Endodermal cell (in vitro differentiated cells): ENCODE measurements around the gene FLG. TPM values are rescaled to one million over a fixed set of nuclear protein-coding genes. Genes with fewer than 3 reads are reported as not detected.
"Not testable (repeated sequence)": the region's sequence is repeated elsewhere in the genome, so short reads cannot be mapped to it uniquely, and the experiment has no call there.

Source experiments
- DNase-seq: peaks from one replicate; pipeline ENCODE4 v3.0.0-alpha.2; 2017
- H3K27ac ChIP-seq: 2 replicates; pipeline ENCODE4 v1.5.1; 2013; ENCODE audit warnings: mild to moderate bottlenecking, low read depth, low read length, moderate library complexity
- H3K27me3 ChIP-seq: 2 replicates; pipeline ENCODE4 v1.6.1; 2013; ENCODE audit warnings: mild to moderate bottlenecking, low read length, moderate library complexity; ENCODE audit not compliant: insufficient read depth, control insufficient read depth, poor library complexity, severe bottlenecking
- H3K36me3 ChIP-seq: 2 replicates; pipeline ENCODE4 v1.7.0; 2013; ENCODE audit warnings: mild to moderate bottlenecking, low read length, moderate library complexity; ENCODE audit not compliant: control insufficient read depth, insufficient read depth
- H3K4me1 ChIP-seq: one replicate; pipeline ENCODE4 v1.7.0; 2013; ENCODE audit warnings: low read length; ENCODE audit not compliant: control insufficient read depth, insufficient read depth
- H3K4me3 ChIP-seq: 2 replicates; pipeline ENCODE4 v1.5.1; 2013; ENCODE audit warnings: mild to moderate bottlenecking, low read length, moderate library complexity
- H3K9ac ChIP-seq: 2 replicates; pipeline ENCODE4 v1.6.1; 2013; ENCODE audit warnings: mild to moderate bottlenecking, low read length, moderate library complexity; ENCODE audit not compliant: poor library complexity, severe bottlenecking; ENCODE audit errors: extremely low read depth
- H3K9me3 ChIP-seq: 2 replicates; pipeline ENCODE4 v1.6.1; 2013; ENCODE audit warnings: mild to moderate bottlenecking, low read length, moderate library complexity; ENCODE audit not compliant: control insufficient read depth
- H3K27ac Mint-ChIP-seq: 2 replicates; pipeline ENCODE4 v1.8.0; 2020; ENCODE audit warnings: mixed read lengths
- H3K27me3 Mint-ChIP-seq: 2 replicates; pipeline ENCODE4 v1.8.0; 2021; ENCODE audit warnings: mild to moderate bottlenecking, mixed read lengths; ENCODE audit not compliant: insufficient read depth
- H3K36me3 Mint-ChIP-seq: 2 replicates; pipeline ENCODE4 v1.8.0; 2020; ENCODE audit warnings: low read depth, mixed read lengths
- H3K4me1 Mint-ChIP-seq: 2 replicates; pipeline ENCODE4 v1.8.0; 2020; ENCODE audit warnings: mixed read lengths
- H3K4me3 Mint-ChIP-seq: 2 replicates; pipeline ENCODE4 v1.8.0; 2020; ENCODE audit warnings: mild to moderate bottlenecking, moderate library complexity, mixed read lengths
- H3K9me3 Mint-ChIP-seq: 2 replicates; pipeline ENCODE4 v1.8.0; 2020; ENCODE audit warnings: mild to moderate bottlenecking, mixed read lengths
- WGBS, 2 experiments: methylation state at CpG; one replicate each; pipeline versions ENCODE4 v1.1.5 to v1.1.7; 2013; ENCODE audit warnings: missing lambda C conversion rate in 2 of 2, mixed read lengths in 1 of 2; ENCODE audit not compliant: insufficient coverage in 1 of 2, insufficient read length in 1 of 2; 5-methylcytosine and 5-hydroxymethylcytosine counted together
- total RNA-seq, 2 donors: library from RNA; stranded (reverse); fragmentation: NEBNext Ultra II Directional in 1 of 2; extraction: Animal tissue kit (Norgen Biotek cat#: 25700) in 1 of 2; gene quantifications; 2 replicates in 1 of 2; 3 replicates in 1 of 2; pipeline ENCODE4 v1.2.1, GENCODE V29; 2021
- TF ChIP-seq, protein P1 (sequence below): fragments of 200-600 bp; sonication (generic); conservative IDR thresholded peaks from 2 replicates; pipeline ENCODE4 v1.5.0; 2021; ENCODE audit warnings: antibody characterized with exemption, mild to moderate bottlenecking

The FLG gene
- total RNA-seq, 2 donors from 2014 or later: not detected

DNA sequence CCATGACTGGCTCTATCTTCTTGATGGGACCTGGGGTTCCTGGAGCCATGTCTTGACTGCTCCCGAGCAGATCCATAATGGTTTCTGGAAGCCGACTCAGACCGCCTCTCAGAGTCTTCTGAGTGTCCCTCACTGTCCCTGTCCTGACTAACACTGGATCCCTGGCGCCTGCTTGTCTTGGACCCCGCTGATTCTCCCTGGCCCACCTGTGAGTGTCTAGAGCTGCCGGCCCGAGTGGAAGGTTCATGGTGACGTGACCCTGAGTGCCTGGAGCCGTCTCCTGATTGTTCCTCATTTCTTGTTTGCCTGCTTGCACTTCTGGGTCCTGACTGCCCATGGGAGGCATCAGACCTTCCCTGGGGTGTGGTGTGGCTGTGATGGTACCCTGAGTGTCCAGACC lies 15.1 kb downstream of the FLG start:
- Mint-ChIP-seq H3K27me3 (no peaks in the 10 kb centered on the region), H3K9me3 (peaks cover 92% of the 10 kb centered on the region), H3K27ac (no peak overlapping the region), H3K4me1 (no peaks in the 10 kb centered on the region), H3K36me3 (peaks cover 5% of the 10 kb centered on the region), H3K4me3 (no peak overlapping the region)
- Histone ChIP-seq H3K36me3 (no peaks in the 10 kb centered on the region), H3K4me3 (no peak overlapping the region), H3K27me3 (no peaks in the 10 kb centered on the region), H3K4me1 (no peaks in the 10 kb centered on the region), H3K9me3 (peaks cover 20% of the 10 kb centered on the region), H3K27ac (no peak overlapping the region), H3K9ac (no peak overlapping the region)
- WGBS, 2 experiments: 80 to 95% methylated on average over 3 to 9 of the region's 9 CpGs
- no peak for DNase-seq
- TF ChIP-seq, protein P1, sequence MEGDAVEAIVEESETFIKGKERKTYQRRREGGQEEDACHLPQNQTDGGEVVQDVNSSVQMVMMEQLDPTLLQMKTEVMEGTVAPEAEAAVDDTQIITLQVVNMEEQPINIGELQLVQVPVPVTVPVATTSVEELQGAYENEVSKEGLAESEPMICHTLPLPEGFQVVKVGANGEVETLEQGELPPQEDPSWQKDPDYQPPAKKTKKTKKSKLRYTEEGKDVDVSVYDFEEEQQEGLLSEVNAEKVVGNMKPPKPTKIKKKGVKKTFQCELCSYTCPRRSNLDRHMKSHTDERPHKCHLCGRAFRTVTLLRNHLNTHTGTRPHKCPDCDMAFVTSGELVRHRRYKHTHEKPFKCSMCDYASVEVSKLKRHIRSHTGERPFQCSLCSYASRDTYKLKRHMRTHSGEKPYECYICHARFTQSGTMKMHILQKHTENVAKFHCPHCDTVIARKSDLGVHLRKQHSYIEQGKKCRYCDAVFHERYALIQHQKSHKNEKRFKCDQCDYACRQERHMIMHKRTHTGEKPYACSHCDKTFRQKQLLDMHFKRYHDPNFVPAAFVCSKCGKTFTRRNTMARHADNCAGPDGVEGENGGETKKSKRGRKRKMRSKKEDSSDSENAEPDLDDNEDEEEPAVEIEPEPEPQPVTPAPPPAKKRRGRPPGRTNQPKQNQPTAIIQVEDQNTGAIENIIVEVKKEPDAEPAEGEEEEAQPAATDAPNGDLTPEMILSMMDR: no peak

DNA sequence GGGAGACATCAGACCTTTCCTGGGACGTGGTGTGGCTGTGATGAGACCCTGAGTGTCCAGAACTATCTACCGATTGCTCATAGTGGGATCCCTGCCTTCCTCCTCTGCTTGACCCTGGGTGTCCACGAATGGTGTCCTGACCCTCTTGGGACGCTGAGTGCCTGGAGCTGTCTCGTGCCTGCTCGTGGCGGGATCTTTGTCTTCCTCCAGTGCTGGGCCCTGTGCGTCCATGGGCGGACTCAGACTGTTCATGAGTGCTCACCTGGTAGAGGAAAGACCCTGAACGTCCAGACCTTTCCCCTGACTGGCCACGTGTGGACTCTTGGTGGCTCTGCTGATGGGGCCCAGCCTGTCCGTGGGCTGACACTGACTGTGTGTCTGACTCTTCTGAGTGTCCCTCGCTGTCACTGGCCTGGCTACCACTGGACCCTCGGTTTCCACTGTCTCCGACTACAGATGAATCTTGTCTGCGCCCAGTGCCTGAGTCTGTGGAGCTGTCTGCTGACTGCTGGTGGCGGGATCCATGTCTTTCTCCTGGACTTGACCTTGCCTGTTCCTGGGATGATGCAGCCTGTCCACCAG lies 15.6 kb downstream of the FLG start:
- not testable (repeated sequence) for H3K36me3 Mint-ChIP-seq, H3K27me3 ChIP-seq, H3K4me1 ChIP-seq, H3K27ac Mint-ChIP-seq, H3K27me3 Mint-ChIP-seq, H3K4me3 ChIP-seq, H3K4me3 Mint-ChIP-seq, H3K4me1 Mint-ChIP-seq, H3K9ac ChIP-seq, H3K36me3 ChIP-seq, DNase-seq, H3K27ac ChIP-seq
- WGBS, 2 experiments: 81 to 82% methylated on average over 17 of the region's 17 CpGs
- peaks cover 17% of the 10 kb centered on the region for H3K9me3 ChIP-seq
- peaks cover 94% of the 10 kb centered on the region for H3K9me3 Mint-ChIP-seq

DNA sequence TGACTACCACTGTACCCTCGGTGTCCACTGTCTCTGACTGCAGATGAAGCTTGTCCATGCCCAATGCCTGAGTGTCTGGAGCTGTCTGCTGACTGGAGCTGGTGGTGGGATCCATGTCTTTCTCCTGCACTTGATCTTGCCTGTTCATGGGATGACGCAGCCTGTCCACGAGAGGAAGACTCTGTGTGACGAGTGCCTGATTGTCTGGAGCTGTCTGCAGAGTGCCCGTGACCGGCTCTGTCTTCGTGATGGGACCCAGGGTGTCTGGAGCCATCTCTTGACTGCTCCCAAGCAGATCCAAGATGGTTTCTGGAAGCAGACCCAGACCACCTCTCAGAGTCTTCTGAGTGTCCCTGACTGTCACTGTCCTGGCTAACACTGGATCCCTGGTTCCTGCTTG lies 16.3 kb downstream of the FLG start:
- not testable (repeated sequence) for H3K36me3 Mint-ChIP-seq, H3K36me3 ChIP-seq, H3K27me3 ChIP-seq, H3K4me3 ChIP-seq, H3K27ac ChIP-seq, H3K4me3 Mint-ChIP-seq, H3K27me3 Mint-ChIP-seq, H3K4me1 ChIP-seq, H3K4me1 Mint-ChIP-seq, H3K9ac ChIP-seq, DNase-seq, H3K27ac Mint-ChIP-seq
- 57 to 77% methylated on average over 7 of the region's 7 CpGs for WGBS, 2 experiments
- peaks cover 94% of the 10 kb centered on the region for H3K9me3 Mint-ChIP-seq
- H3K9me3 ChIP-seq: peaks cover 10% of the 10 kb centered on the region

DNA sequence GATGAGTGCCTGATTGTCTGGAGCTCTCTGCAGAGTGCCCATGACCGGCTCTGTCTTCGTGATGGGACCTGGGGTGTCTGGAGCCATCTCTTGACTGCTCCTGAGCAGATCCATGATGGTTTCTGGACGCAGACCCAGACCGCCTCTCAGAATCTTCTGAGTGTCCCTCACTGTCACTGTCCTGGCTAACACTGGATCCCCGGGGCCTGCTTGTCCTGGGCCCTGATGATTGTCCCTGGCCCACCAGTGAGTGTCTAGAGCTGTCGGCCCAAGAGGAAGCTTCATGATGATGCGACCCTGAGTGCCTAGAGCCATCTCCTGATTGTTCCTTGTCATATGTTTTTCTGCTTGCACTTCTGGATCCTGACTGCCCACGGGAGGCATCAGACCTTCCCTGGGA lies 17.1 kb downstream of the FLG start:
- not testable (repeated sequence) for H3K9ac ChIP-seq, H3K4me1 Mint-ChIP-seq, H3K4me3 ChIP-seq, H3K27ac Mint-ChIP-seq, H3K36me3 Mint-ChIP-seq, H3K9me3 ChIP-seq, H3K27ac ChIP-seq, H3K27me3 Mint-ChIP-seq, H3K27me3 ChIP-seq, DNase-seq, H3K36me3 ChIP-seq, H3K4me1 ChIP-seq, H3K4me3 Mint-ChIP-seq
- WGBS, 2 experiments: 77 to 81% methylated on average over 6 to 8 of the region's 8 CpGs
- H3K9me3 Mint-ChIP-seq: peaks cover 94% of the 10 kb centered on the region

DNA sequence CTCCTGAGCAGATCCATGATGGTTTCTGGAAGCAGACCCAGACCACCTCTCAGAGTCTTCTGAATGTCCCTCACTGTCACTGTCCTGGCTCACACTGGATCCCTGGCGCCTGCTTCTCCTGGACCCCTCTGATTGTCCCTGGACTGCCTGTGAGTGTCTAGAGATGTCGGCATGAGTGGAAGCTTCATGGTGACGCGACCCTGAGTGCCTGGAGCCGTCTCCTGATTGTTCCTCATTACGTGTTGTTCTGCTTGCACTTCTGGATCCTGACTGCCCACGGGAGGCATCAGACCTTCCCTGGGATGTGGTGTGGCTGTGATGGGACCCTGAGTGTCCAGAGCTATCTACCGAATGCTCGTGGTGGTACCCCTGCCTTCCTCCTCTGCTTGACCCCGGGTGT lies 18.9 kb downstream of the FLG start:
- peaks cover 15% of the 10 kb centered on the region for H3K9me3 ChIP-seq
- H3K27ac Mint-ChIP-seq, H3K4me1 ChIP-seq, H3K36me3 Mint-ChIP-seq, H3K4me3 Mint-ChIP-seq, H3K4me3 ChIP-seq, H3K4me1 Mint-ChIP-seq, H3K36me3 ChIP-seq, H3K27me3 ChIP-seq, H3K9ac ChIP-seq, H3K27me3 Mint-ChIP-seq, DNase-seq, H3K27ac ChIP-seq: not testable (repeated sequence)
- 79% methylated on average over 7 of the region's 10 CpGs; no CpG with 5 or more reads in 1 of the 2 experiments for WGBS, 2 experiments
- peaks cover 91% of the 10 kb centered on the region for H3K9me3 Mint-ChIP-seq

DNA sequence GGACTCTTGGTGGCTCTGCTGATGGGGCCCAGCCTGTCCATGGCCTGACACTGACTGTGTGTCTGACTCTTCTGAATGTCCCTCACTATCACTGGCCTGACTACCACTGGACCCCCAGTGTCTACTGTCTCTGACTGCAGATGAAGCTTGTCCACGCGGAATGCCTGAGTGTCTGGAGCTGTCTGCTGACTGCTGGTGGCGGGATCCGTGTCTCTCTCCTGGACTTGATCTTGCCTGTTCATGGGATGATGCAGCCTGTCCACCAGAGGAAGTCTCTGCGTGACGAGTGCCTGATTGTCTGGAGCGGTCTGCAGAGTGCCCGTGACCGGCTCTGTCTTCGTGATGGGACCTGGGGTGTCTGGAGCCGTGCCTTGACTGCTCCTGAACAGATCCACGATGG lies 20.3 kb downstream of the FLG start:
- H3K27ac Mint-ChIP-seq, H3K27me3 ChIP-seq, H3K36me3 ChIP-seq, DNase-seq, H3K9ac ChIP-seq, H3K27me3 Mint-ChIP-seq, H3K4me3 Mint-ChIP-seq, H3K27ac ChIP-seq, H3K4me1 Mint-ChIP-seq, H3K4me1 ChIP-seq, H3K4me3 ChIP-seq, H3K36me3 Mint-ChIP-seq: not testable (repeated sequence)
- H3K9me3 Mint-ChIP-seq: peaks cover 90% of the 10 kb centered on the region
- WGBS, 2 experiments: 94% methylated on average over 12 of the region's 12 CpGs; no CpG with 5 or more reads in 1 of the 2 experiments
- peaks cover 23% of the 10 kb centered on the region for H3K9me3 ChIP-seq
